OCI-LY7 (cell line): Measurements from ENCODE around the gene PDCD1. TPM values are rescaled to one million over a fixed set of nuclear protein-coding genes. Genes with fewer than 3 reads are reported as not detected.

Source experiments
- BruUV-seq: library from RNA; stranded (reverse); fragments of 400-500 nt; replicated peaks from 2 replicates; lab custom pipeline; 2021; lab: Mats Ljungman, UMichigan
- CTCF ChIA-PET: fragments of 300-600 bp; sonication (Branson Sonifier 250); formaldehyde crosslinking; loops from one replicate; lab custom pipeline; 2022; ENCODE audit warnings: antibody characterized with exemption; ENCODE audit not compliant: unreplicated experiment; lab: Charles Lee
- POLR2A ChIA-PET: fragments of 300-600 bp; sonication (Branson Sonifier 250); formaldehyde crosslinking; loops from one replicate; lab custom pipeline; 2022; ENCODE audit warnings: antibody characterized with exemption; lab: Charles Lee
- DNase-seq: peaks from one replicate; pipeline ENCODE4 v3.0.0-alpha.2; 2015; ENCODE audit warnings: low spot score
- H2AFZ ChIP-seq: fragments of 200-600 bp; sonication (generic), shearing (Covaris generic); 2 replicates; pipeline ENCODE4 v1.6.1; 2014; ENCODE audit warnings: mild to moderate bottlenecking, antibody characterized with exemption, low read length, moderate library complexity
- H3K27ac ChIP-seq: fragments of 200-600 bp; sonication (generic); 2 replicates; pipeline ENCODE4 v1.5.1; 2014; ENCODE audit warnings: mixed run types, low read depth, mild to moderate bottlenecking, moderate library complexity, low read length, inconsistent platforms; ENCODE audit not compliant: poor library complexity, severe bottlenecking
- H3K36me3 ChIP-seq: fragments of 200-600 bp; sonication (generic); 2 replicates; pipeline ENCODE4 v1.6.1; 2014; ENCODE audit warnings: mild to moderate bottlenecking, antibody characterized with exemption, low read length, moderate library complexity, mixed read lengths; ENCODE audit not compliant: insufficient read depth
- H3K4me1 ChIP-seq: fragments of 200-600 bp; sonication (generic); 2 replicates; pipeline ENCODE4 v1.5.1; 2014; ENCODE audit warnings: mild to moderate bottlenecking, low read length; ENCODE audit not compliant: insufficient read depth, poor library complexity, severe bottlenecking
- H3K4me2 ChIP-seq: fragments of 200-600 bp; sonication (generic); 2 replicates; pipeline ENCODE4 v1.6.1; 2014; ENCODE audit warnings: mild to moderate bottlenecking, low read length
- H3K4me3 ChIP-seq: fragments of 200-600 bp; sonication (generic); 2 replicates; pipeline ENCODE4 v1.5.1; 2014; ENCODE audit warnings: mild to moderate bottlenecking, low read depth, low read length; ENCODE audit not compliant: poor library complexity, severe bottlenecking
- H3K79me2 ChIP-seq: fragments of 200-600 bp; sonication (generic); 2 replicates; pipeline ENCODE4 v1.6.1; 2016; ENCODE audit warnings: low read depth, mild to moderate bottlenecking, low read length, moderate library complexity, mixed read lengths; ENCODE audit not compliant: insufficient read depth
- H3K9me2 ChIP-seq: fragments of 200-600 bp; sonication (generic); 2 replicates; pipeline ENCODE4 v1.6.1; 2016; ENCODE audit warnings: mild to moderate bottlenecking, low read length, mixed read lengths; ENCODE audit not compliant: insufficient read depth
- H3K9me3 ChIP-seq: fragments of 200-600 bp; sonication (generic); 2 replicates; pipeline ENCODE4 v1.6.1; 2014; ENCODE audit warnings: mild to moderate bottlenecking, mixed run types, low read length, mixed read lengths
- H4K20me1 ChIP-seq: fragments of 200-600 bp; sonication (generic); 2 replicates; pipeline ENCODE4 v1.6.1; 2014; ENCODE audit warnings: mild to moderate bottlenecking, antibody characterized with exemption, low read length, moderate library complexity, mixed read lengths; ENCODE audit not compliant: insufficient read depth
- CTCF ChIP-seq: fragments of 200-600 bp; sonication (generic); conservative IDR thresholded peaks from 2 replicates; pipeline ENCODE4 v1.5.1; 2014; ENCODE audit warnings: mild to moderate bottlenecking, antibody characterized with exemption, low read length, moderate library complexity, mixed read lengths
- EZH2phosphoT487 ChIP-seq: fragments of 200-600 bp; sonication (generic); IDR thresholded peaks from 2 replicates; pipeline ENCODE4 v1.6.1; 2018; ENCODE audit warnings: low read depth, borderline replicate concordance, mild to moderate bottlenecking, mixed run types, antibody characterized with exemption, low read length, moderate library complexity, mixed read lengths
- intact Hi-C: fragments of 100-400 bp; cut with micrococcal nuclease; formaldehyde crosslinking; loops from one replicate; pipeline ENCODE4 v1.10.0; 2022; ENCODE audit not compliant: unreplicated experiment
- total RNA-seq, 2 experiments: library from RNA; depleted of rRNA in 1 of 2; stranded (reverse); fragments of >200 nt in 1 of 2; shearing (Covaris generic) in 1 of 2; gene quantifications; 2 replicates each; pipeline ENCODE4 v1.2.3, GENCODE V29; 2014 to 2022

PDCD1 gene
- total RNA-seq, 2 experiments from 2014 or later = not detected

GRCh38 chr2:241855888-241856422 is 2.7 kb downstream of the PDCD1 start:
- Histone ChIP-seq H3K9me2 (no peaks in the 10 kb centered on the region), H3K79me2 (no peaks in the 10 kb centered on the region), H3K4me1 (peaks cover 14% of the 10 kb centered on the region), H4K20me1 (no peaks in the 10 kb centered on the region), H3K4me2 (no peak overlapping the region), H2AFZ (no peak overlapping the region), H3K27ac (no peak overlapping the region), H3K36me3 (no peaks in the 10 kb centered on the region), H3K4me3 (no peak overlapping the region), H3K9me3 (no peaks in the 10 kb centered on the region)
- ChIA-PET CTCF (no interaction called here), POLR2A (no interaction called here)
- intact Hi-C loops = no loop called here
- no peak for DNase-seq
- TF ChIP-seq EZH2phosphoT487 (no peak), CTCF (no peak)
- BruUV-seq = no TSS peak

GRCh38 chr2:241855245-241855887 is 3.3 kb downstream of the PDCD1 start:
- H3K4me1 ChIP-seq = peaks cover 14% of the 10 kb centered on the region
- no peaks in the 10 kb centered on the region for H3K79me2 ChIP-seq
- H4K20me1 ChIP-seq = no peaks in the 10 kb centered on the region
- no peaks in the 10 kb centered on the region for H3K9me3 ChIP-seq
- no peak overlapping the region for H3K4me3 ChIP-seq
- ChIA-PET CTCF (no interaction called here), POLR2A (interaction anchor here (0.5 kb wide), 1 partner anchor 57 kb away, joined by 3 read pairs; no protein-coding TSS in a partner anchor)
- no TSS peak for BruUV-seq
- TF ChIP-seq CTCF = no peak
- no peak for TF ChIP-seq EZH2phosphoT487
- no peak overlapping the region for H2AFZ ChIP-seq
- intact Hi-C loops = no loop called here
- no peak overlapping the region for H3K27ac ChIP-seq
- DNase-seq = no peak
- H3K36me3 ChIP-seq = no peaks in the 10 kb centered on the region
- H3K9me2 ChIP-seq = no peaks in the 10 kb centered on the region
- no peak overlapping the region for H3K4me2 ChIP-seq
